NCI-H460 (cell line): Measurements from ENCODE around the gene ALDH2. TPM values are rescaled to one million over a fixed set of nuclear protein-coding genes. Genes with fewer than 3 reads are reported as not detected.
"Not testable (repeated sequence)": the region's sequence is repeated elsewhere in the genome, so short reads cannot be mapped to it uniquely, and the experiment has no call there.

Experiments
- DNase-seq: peaks from one replicate; pipeline ENCODE4 v3.0.0-alpha.2; 2016; ENCODE audit warnings: low read depth; ENCODE audit errors: extremely low read depth
- total RNA-seq: library from RNA; depleted of rRNA; stranded (reverse); fragments of >200 nt; shearing (Covaris generic); gene quantifications from 2 replicates; pipeline ENCODE4 v1.2.3, GENCODE V29; 2014

Gene ALDH2
- total RNA-seq, 1 experiment from 2014 or later: 18.8 TPM

GRCh38 chr12:111785651-111786050 lies 18.9 kb downstream of the ALDH2 start:
- no peak for DNase-seq

- DNase-seq: peak; percentile 14
Observed at GRCh38 chr12:111788178-111788654, 21.5 kb downstream of the ALDH2 start.

GRCh38 chr12:111789779-111790178 lies 23.0 kb downstream of the ALDH2 start:
- DNase-seq: no peak

- no peak for DNase-seq
Observed at GRCh38 chr12:111791507-111791906, 24.8 kb downstream of the ALDH2 start.

GRCh38 chr12:111792155-111792855 lies 25.6 kb downstream of the ALDH2 start:
- DNase-seq: no peak

- DNase-seq: no peak
Observed at GRCh38 chr12:111792856-111793235, 26.1 kb downstream of the ALDH2 start.

- no peak for DNase-seq
Observed at GRCh38 chr12:111798182-111798581, 31.4 kb downstream of the ALDH2 start.

GRCh38 chr12:111799758-111800157 lies 33.0 kb downstream of the ALDH2 start:
- no peak for DNase-seq

GRCh38 chr12:111803038-111803626 lies 36.4 kb downstream of the ALDH2 start:
- no peak for DNase-seq

- no peak for DNase-seq
Observed at GRCh38 chr12:111803851-111804250, 37.1 kb downstream of the ALDH2 start.

GRCh38 chr12:111806304-111806703 lies 39.6 kb downstream of the ALDH2 start:
- DNase-seq: no peak

- no peak for DNase-seq
Observed at GRCh38 chr12:111807232-111807631, 40.5 kb downstream of the ALDH2 start.

GRCh38 chr12:111812881-111813741 lies 46.4 kb downstream of the ALDH2 start:
- peak; percentile 77 for DNase-seq

- no peak for DNase-seq
Observed at GRCh38 chr12:111816065-111816615, 49.4 kb downstream of the ALDH2 start.

GRCh38 chr12:111816898-111817297 lies 50.2 kb downstream of the ALDH2 start:
- not testable (repeated sequence) for DNase-seq

GRCh38 chr12:111818340-111818739 lies 51.6 kb downstream of the ALDH2 start:
- DNase-seq: no peak

GRCh38 chr12:111819191-111820158 lies 52.7 kb downstream of the ALDH2 start:
- no peak for DNase-seq

- DNase-seq: not testable (repeated sequence)
Observed at GRCh38 chr12:111820828-111821227, 54.1 kb downstream of the ALDH2 start.

- no peak for DNase-seq
Observed at GRCh38 chr12:111822886-111823285, 56.2 kb downstream of the ALDH2 start.

GRCh38 chr12:111823891-111824290 lies 57.2 kb downstream of the ALDH2 start:
- DNase-seq: no peak
